ENCODE measurements around the gene NTN5. TPM values are rescaled to one million over a fixed set of nuclear protein-coding genes. Genes with fewer than 3 reads are reported as not detected.

NTN5 gene
- total and polyA plus RNA-seq, 3 donors from 2014 or later, result 0.87 to 4.3 (median 1.6) TPM

GRCh38 chr19:48617146-48617937 lies 55.5 kb downstream of the NTN5 start:
- Histone ChIP-seq H3K36me3 (ENCODE audit: low read depth, missing control alignments) (no peaks in the 10 kb centered on the region), H3K4me1 (peaks cover 23% of the 10 kb centered on the region), H3K27me3 (no peaks in the 10 kb centered on the region), H3K9me3 (no peaks in the 10 kb centered on the region), H3K27ac (peak overlapping the region; percentile 53 to 54), H3K4me3 (peak overlapping the region; percentile 82 to 83)
- 39 to 68% methylated on average over 13 to 18 of the region's 18 CpGs for whole genome bisulfite sequencing, 2 donors
- TF ChIP-seq CTCF (IDR thresholded peaks at IDR 0.05), result no peak
- no peak for TF ChIP-seq POLR2A (IDR thresholded peaks at IDR 0.05)
- intact Hi-C loops (cut with DNase I; ENCODE audit: low total_unique reads), result no loop called here
- DNase-seq, result no peak

- no peaks in the 10 kb centered on the region for H3K9me3 ChIP-seq
- WGBS, 2 donors, result 67 to 70% methylated on average over 12 of the region's 12 CpGs
- H3K27ac ChIP-seq, result peak overlapping the region in 1 of 2 donors; percentile 54
- peaks cover 23% of the 10 kb centered on the region for H3K4me1 ChIP-seq
- no peaks in the 10 kb centered on the region for H3K36me3 ChIP-seq (ENCODE audit: low read depth, missing control alignments)
- intact Hi-C loops (cut with DNase I; ENCODE audit: low total_unique reads), result no loop called here
- DNase-seq, result no peak
- no peak overlapping the region for H3K4me3 ChIP-seq
- no peak for TF ChIP-seq POLR2A (IDR thresholded peaks at IDR 0.05)
- TF ChIP-seq CTCF (IDR thresholded peaks at IDR 0.05), result no peak
- no peaks in the 10 kb centered on the region for H3K27me3 ChIP-seq
Measured at GRCh38 chr19:48616491-48617056, 56.2 kb downstream of the NTN5 start.

GRCh38 chr19:48616041-48616436 lies 56.8 kb downstream of the NTN5 start:
- H3K36me3 ChIP-seq (ENCODE audit: low read depth, missing control alignments), result no peaks in the 10 kb centered on the region
- DNase-seq, result no peak
- TF ChIP-seq POLR2A (IDR thresholded peaks at IDR 0.05), result no peak
- no peak for TF ChIP-seq CTCF (IDR thresholded peaks at IDR 0.05)
- no peaks in the 10 kb centered on the region for H3K9me3 ChIP-seq
- intact Hi-C loops (cut with DNase I; ENCODE audit: low total_unique reads), result no loop called here
- H3K4me3 ChIP-seq, result no peak overlapping the region
- no peaks in the 10 kb centered on the region for H3K27me3 ChIP-seq
- H3K4me1 ChIP-seq, result peaks cover 23% of the 10 kb centered on the region
- no peak overlapping the region for H3K27ac ChIP-seq
- 76 to 88% methylated on average over 12 to 16 of the region's 16 CpGs for WGBS, 2 donors

- Histone ChIP-seq H3K4me1 (peaks cover 23% of the 10 kb centered on the region), H3K27ac (no peak overlapping the region), H3K36me3 (ENCODE audit: low read depth, missing control alignments) (no peaks in the 10 kb centered on the region), H3K9me3 (no peaks in the 10 kb centered on the region), H3K27me3 (no peaks in the 10 kb centered on the region), H3K4me3 (no peak overlapping the region)
- 65 to 79% methylated on average over 19 of the region's 19 CpGs for WGBS, 2 donors
- TF ChIP-seq POLR2A (IDR thresholded peaks at IDR 0.05) (no peak), CTCF (IDR thresholded peaks at IDR 0.05) (no peak)
- DNase-seq, result no peak
- intact Hi-C loops (cut with DNase I; ENCODE audit: low total_unique reads), result no loop called here
Measured at GRCh38 chr19:48615231-48616040, 57.4 kb downstream of the NTN5 start.
